SH-SY5Y (cell line): Measurements from ENCODE around the gene TMEM126A.

Source experiments
- GATA2 ChIP-seq: IDR thresholded peaks from 2 replicates; pipeline ENCODE4 v1.6.1; 2011; ENCODE audit warnings: mild to moderate bottlenecking, low read depth, low read length
- GATA3 ChIP-seq: IDR thresholded peaks from 2 replicates; pipeline ENCODE4 v1.6.1; 2011; ENCODE audit warnings: low read depth, mild to moderate bottlenecking, low read length, moderate library complexity

DNA sequence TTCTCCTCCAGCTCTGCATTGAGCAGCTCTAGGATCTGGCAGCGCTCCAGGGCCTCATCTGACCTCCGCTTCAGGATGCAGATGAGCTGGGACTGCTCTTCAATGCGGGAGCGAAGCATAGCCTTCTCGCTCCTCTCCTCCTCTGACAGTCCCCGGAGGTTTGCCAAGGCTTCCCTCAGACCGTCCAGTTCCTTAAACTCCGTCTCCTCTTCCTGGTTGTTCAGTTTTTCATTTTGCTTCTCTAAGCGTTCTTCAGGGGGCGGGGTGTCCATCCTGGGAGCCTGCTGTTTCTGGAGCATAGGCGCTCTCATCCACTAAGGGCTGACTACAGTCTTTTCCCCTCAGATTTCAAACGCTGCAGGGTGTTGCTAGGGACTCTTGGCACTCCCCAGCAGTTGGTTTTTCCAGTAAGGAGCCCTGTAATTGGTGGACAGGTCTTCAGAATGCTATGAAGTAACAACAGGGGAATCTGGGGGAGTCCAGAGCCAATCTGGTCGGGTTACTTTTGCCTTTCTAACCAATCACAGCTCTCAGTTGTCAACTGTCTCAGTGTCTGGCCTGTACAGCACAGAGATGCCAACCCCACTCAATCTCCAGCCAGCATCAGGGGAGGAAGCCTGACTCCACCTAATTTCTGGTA, 38.2 kb downstream of the TMEM126A start, which contains the start of gene CCDC89:
- TF ChIP-seq GATA3 (no peak), GATA2 (no peak)
